HEK293 (cell line): Measurements from ENCODE around the gene RAB40AL.

Experiments
- CTCF ChIA-PET: fragments of 350-600 bp; formaldehyde crosslinking; extraction: SDS; loops from one replicate; lab custom pipeline; 2021; ENCODE audit warnings: antibody characterized with exemption; lab: Yijun Ruan, JAX
- POLR2A ChIA-PET: fragments of 300-600 bp; formaldehyde crosslinking; extraction: SDS; loops from one replicate; lab custom pipeline; 2020; ENCODE audit warnings: antibody characterized with exemption, inconsistent platforms; lab: Yijun Ruan, JAX
- H3K27ac ChIP-seq: fragments of 200-500 bp; sonication (Bioruptor generic); 2 replicates; pipeline ENCODE4 v1.5.1; 2014; ENCODE audit warnings: low read depth, low read length, control low read depth, inconsistent platforms; ENCODE audit errors: extremely low read depth
- H3K36me3 ChIP-seq, 2 experiments: fragments of 200-500 bp in 1 of 2; sonication (Bioruptor generic) in 1 of 2; 1 replicate in 1 of 2; 2 replicates in 1 of 2; pipeline ENCODE4 v1.5.1; 2014 to 2017; ENCODE audit warnings: inconsistent platforms in 2 of 2, low read length in 2 of 2; ENCODE audit not compliant: control insufficient read depth in 2 of 2, insufficient read depth in 1 of 2
- H3K4me1 ChIP-seq: fragments of 200-500 bp; sonication (Bioruptor generic); 2 replicates; pipeline ENCODE4 v1.5.1; 2014; ENCODE audit warnings: mild to moderate bottlenecking, low read length, inconsistent platforms; ENCODE audit not compliant: control insufficient read depth, insufficient read depth
- H3K4me3 ChIP-seq: 2 replicates; pipeline ENCODE4 v1.5.1; 2011; ENCODE audit warnings: low read depth, mild to moderate bottlenecking, control low read depth, low read length, moderate library complexity
- H3K9me3 ChIP-seq: fragments of 200-500 bp; sonication (Bioruptor generic); 2 replicates; pipeline ENCODE4 v1.5.1; 2014; ENCODE audit warnings: low read depth, low read length, inconsistent platforms; ENCODE audit not compliant: control insufficient read depth, insufficient read depth
- HOXA7 ChIP-seq: sonication (generic); formaldehyde crosslinking; IDR thresholded peaks from 2 replicates; pipeline ENCODE4 v1.8.1; 2022; ENCODE audit warnings: missing genetic modification reagents, borderline replicate concordance
- SP2 ChIP-seq: fragments of 450-650 bp; formaldehyde crosslinking; IDR thresholded peaks from 2 replicates; pipeline ENCODE4 v1.5.1; 2016; ENCODE audit warnings: missing biosample characterization, missing genetic modification characterization
- ZBTB1 ChIP-seq: fragments of 450-650 bp; formaldehyde crosslinking; IDR thresholded peaks from 2 replicates; pipeline ENCODE4 v1.5.1; 2016; ENCODE audit warnings: missing biosample characterization, missing genetic modification characterization
- ZBTB8A ChIP-seq: fragments of 450-650 bp; formaldehyde crosslinking; IDR thresholded peaks from 2 replicates; pipeline ENCODE4 v1.5.1; 2016; ENCODE audit warnings: missing biosample characterization, missing genetic modification characterization
- ZNF112 ChIP-seq: fragments of 450-650 bp; formaldehyde crosslinking; IDR thresholded peaks from 2 replicates; pipeline ENCODE4 v1.5.0; 2017; ENCODE audit warnings: missing biosample characterization, missing genetic modification characterization
- ZNF133 ChIP-seq: fragments of 450-650 bp; formaldehyde crosslinking; IDR thresholded peaks from 2 replicates; pipeline ENCODE4 v1.5.1; 2016; ENCODE audit warnings: missing biosample characterization, missing genetic modification characterization
- ZNF140 ChIP-seq: fragments of 450-650 bp; formaldehyde crosslinking; IDR thresholded peaks from 2 replicates; pipeline ENCODE4 v1.5.1; 2016; ENCODE audit warnings: missing biosample characterization, missing genetic modification characterization
- ZNF292 ChIP-seq: fragments of 450-650 bp; formaldehyde crosslinking; IDR thresholded peaks from 2 replicates; pipeline ENCODE4 v1.5.1; 2016; ENCODE audit warnings: low read depth, missing biosample characterization, missing genetic modification characterization, borderline replicate concordance
- ZNF341 ChIP-seq: fragments of 450-650 bp; formaldehyde crosslinking; IDR thresholded peaks from 2 replicates; pipeline ENCODE4; 2016; ENCODE audit warnings: low read depth, missing biosample characterization, missing genetic modification characterization
- ZNF366 ChIP-seq: fragments of 450-650 bp; formaldehyde crosslinking; conservative IDR thresholded peaks from 2 replicates; pipeline ENCODE4 v1.5.1; 2016; ENCODE audit warnings: missing biosample characterization, missing genetic modification characterization
- ZNF394 ChIP-seq: fragments of 450-650 bp; formaldehyde crosslinking; IDR thresholded peaks from 2 replicates; pipeline ENCODE4 v1.5.1; 2016; ENCODE audit warnings: missing biosample characterization, missing genetic modification characterization, mild to moderate bottlenecking, moderate library complexity, borderline replicate concordance
- ZNF514 ChIP-seq: fragments of 450-650 bp; formaldehyde crosslinking; IDR thresholded peaks from 2 replicates; pipeline ENCODE4 v1.5.1; 2016; ENCODE audit warnings: missing biosample characterization, missing genetic modification characterization
- ZNF549 ChIP-seq: fragments of 450-650 bp; IDR thresholded peaks from 2 replicates; pipeline ENCODE4 v1.5.1; 2018; ENCODE audit warnings: missing biosample characterization, missing genetic modification characterization, mild to moderate bottlenecking, inconsistent platforms, moderate library complexity
- ZNF624 ChIP-seq: fragments of 450-650 bp; formaldehyde crosslinking; IDR thresholded peaks from 2 replicates; pipeline ENCODE4 v1.5.1; 2017; ENCODE audit warnings: missing biosample characterization, missing genetic modification characterization
- ZNF626 ChIP-seq: fragments of 450-650 bp; sonication (Bioruptor Pico); formaldehyde crosslinking; IDR thresholded peaks from 2 replicates; pipeline ENCODE4 v1.5.1; 2018; ENCODE audit warnings: missing biosample characterization, missing genetic modification characterization, inconsistent platforms
- ZNF664 ChIP-seq: fragments of 450-650 bp; formaldehyde crosslinking; IDR thresholded peaks from 2 replicates; pipeline ENCODE4 v1.5.1; 2016; ENCODE audit warnings: missing biosample characterization, missing genetic modification characterization
- ZNF701 ChIP-seq: fragments of 450-650 bp; formaldehyde crosslinking; IDR thresholded peaks from 2 replicates; pipeline ENCODE4 v1.5.1; 2016; ENCODE audit warnings: missing biosample characterization, missing genetic modification characterization
- ZNF791 ChIP-seq: fragments of 450-650 bp; formaldehyde crosslinking; IDR thresholded peaks from 2 replicates; pipeline ENCODE4 v1.5.1; 2016; ENCODE audit warnings: missing biosample characterization, missing genetic modification characterization
- ZSCAN4 ChIP-seq: fragments of 450-650 bp; formaldehyde crosslinking; IDR thresholded peaks from 2 replicates; pipeline ENCODE4 v1.5.1; 2017; ENCODE audit warnings: missing biosample characterization, missing genetic modification characterization
- TF ChIP-seq, protein P1 (sequence below): fragments of 450-650 bp; formaldehyde crosslinking; IDR thresholded peaks from 2 replicates; pipeline ENCODE4 v1.5.1; 2016; ENCODE audit warnings: missing biosample characterization, missing genetic modification characterization
- TF ChIP-seq, protein P2 (sequence below): sonication (generic); formaldehyde crosslinking; IDR thresholded peaks from 2 replicates; pipeline ENCODE4 v1.8.1; 2022; ENCODE audit warnings: mild to moderate bottlenecking, moderate library complexity, missing genetic modification reagents

Gene RAB40AL

GRCh38 chrX:102902355-102902754 lies 34.7 kb upstream of the RAB40AL start:
- TF ChIP-seq ZNF701 (no peak), ZNF549 (tag by site-specific recombination) (peak; percentile 93), ZNF624 (tag by site-specific recombination) (no peak), ZNF341 (tag by site-specific recombination) (no peak), ZNF292 (tag by site-specific recombination) (no peak), ZNF112 (tag by site-specific recombination) (no peak), ZNF664 (tag by site-specific recombination) (no peak)
- ChIA-PET POLR2A (no interaction called here), CTCF (interaction anchor here (0.6 to 2.8 kb wide), 6 partner anchors 16 to 432 kb away, joined by 3 to 12 read pairs (median 3); no protein-coding TSS in a partner anchor)
- H3K4me1 ChIP-seq, result no peaks in the 10 kb centered on the region
- no peak overlapping the region for H3K4me3 ChIP-seq
- H3K36me3 ChIP-seq, result peaks cover 0 to 51% of the 10 kb centered on the region in 2 experiments; a peak in 1 of 3 replicates
- no peaks in the 10 kb centered on the region for H3K9me3 ChIP-seq
- no peak overlapping the region for H3K27ac ChIP-seq

- ChIA-PET CTCF (interaction anchor here (3.6 kb wide), 1 partner anchor 20 kb away, joined by 15 read pairs; no protein-coding TSS in a partner anchor), POLR2A (no interaction called here)
- Histone ChIP-seq H3K27ac (no peak overlapping the region), H3K4me3 (no peak overlapping the region), H3K4me1 (no peaks in the 10 kb centered on the region), H3K36me3 (no peaks in the 10 kb centered on the region), H3K9me3 (no peaks in the 10 kb centered on the region)
- TF ChIP-seq ZNF664 (tag by site-specific recombination) (no peak), ZSCAN4 (tag by site-specific recombination) (no peak), ZNF791 (tag by site-specific recombination) (no peak), HOXA7 (CRISPR knock-in tag) (no peak), ZNF394 (tag by site-specific recombination) (no peak), ZNF140 (tag by site-specific recombination) (no peak), ZNF626 (tag by site-specific recombination) (no peak), SP2 (tag by site-specific recombination) (no peak), ZBTB1 (tag by site-specific recombination) (no peak), ZNF366 (tag by site-specific recombination) (no peak), ZBTB8A (no peak), ZNF514 (tag by site-specific recombination) (no peak), ZNF133 (tag by site-specific recombination) (no peak)
- TF ChIP-seq, protein P1, sequence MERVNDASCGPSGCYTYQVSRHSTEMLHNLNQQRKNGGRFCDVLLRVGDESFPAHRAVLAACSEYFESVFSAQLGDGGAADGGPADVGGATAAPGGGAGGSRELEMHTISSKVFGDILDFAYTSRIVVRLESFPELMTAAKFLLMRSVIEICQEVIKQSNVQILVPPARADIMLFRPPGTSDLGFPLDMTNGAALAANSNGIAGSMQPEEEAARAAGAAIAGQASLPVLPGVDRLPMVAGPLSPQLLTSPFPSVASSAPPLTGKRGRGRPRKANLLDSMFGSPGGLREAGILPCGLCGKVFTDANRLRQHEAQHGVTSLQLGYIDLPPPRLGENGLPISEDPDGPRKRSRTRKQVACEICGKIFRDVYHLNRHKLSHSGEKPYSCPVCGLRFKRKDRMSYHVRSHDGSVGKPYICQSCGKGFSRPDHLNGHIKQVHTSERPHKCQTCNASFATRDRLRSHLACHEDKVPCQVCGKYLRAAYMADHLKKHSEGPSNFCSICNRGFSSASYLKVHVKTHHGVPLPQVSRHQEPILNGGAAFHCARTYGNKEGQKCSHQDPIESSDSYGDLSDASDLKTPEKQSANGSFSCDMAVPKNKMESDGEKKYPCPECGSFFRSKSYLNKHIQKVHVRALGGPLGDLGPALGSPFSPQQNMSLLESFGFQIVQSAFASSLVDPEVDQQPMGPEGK (tag by site-specific recombination), result no peak
- TF ChIP-seq, protein P2, sequence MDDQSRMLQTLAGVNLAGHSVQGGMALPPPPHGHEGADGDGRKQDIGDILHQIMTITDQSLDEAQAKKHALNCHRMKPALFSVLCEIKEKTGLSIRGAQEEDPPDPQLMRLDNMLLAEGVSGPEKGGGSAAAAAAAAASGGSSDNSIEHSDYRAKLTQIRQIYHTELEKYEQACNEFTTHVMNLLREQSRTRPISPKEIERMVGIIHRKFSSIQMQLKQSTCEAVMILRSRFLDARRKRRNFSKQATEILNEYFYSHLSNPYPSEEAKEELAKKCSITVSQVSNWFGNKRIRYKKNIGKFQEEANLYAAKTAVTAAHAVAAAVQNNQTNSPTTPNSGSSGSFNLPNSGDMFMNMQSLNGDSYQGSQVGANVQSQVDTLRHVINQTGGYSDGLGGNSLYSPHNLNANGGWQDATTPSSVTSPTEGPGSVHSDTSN (CRISPR knock-in tag), result no peak
Observed at GRCh38 chrX:102930990-102931756, 5.9 kb upstream of the RAB40AL start.
